GM21390 (cell line): Measurements from ENCODE around the gene TLNRD1.

Source experiments
- ATAC-seq: cut with Tn5 transposase; IDR thresholded peaks from one replicate; pipeline ENCODE4 v1.9.1; 2021; ENCODE audit not compliant: unreplicated experiment

The TLNRD1 gene

DNA sequence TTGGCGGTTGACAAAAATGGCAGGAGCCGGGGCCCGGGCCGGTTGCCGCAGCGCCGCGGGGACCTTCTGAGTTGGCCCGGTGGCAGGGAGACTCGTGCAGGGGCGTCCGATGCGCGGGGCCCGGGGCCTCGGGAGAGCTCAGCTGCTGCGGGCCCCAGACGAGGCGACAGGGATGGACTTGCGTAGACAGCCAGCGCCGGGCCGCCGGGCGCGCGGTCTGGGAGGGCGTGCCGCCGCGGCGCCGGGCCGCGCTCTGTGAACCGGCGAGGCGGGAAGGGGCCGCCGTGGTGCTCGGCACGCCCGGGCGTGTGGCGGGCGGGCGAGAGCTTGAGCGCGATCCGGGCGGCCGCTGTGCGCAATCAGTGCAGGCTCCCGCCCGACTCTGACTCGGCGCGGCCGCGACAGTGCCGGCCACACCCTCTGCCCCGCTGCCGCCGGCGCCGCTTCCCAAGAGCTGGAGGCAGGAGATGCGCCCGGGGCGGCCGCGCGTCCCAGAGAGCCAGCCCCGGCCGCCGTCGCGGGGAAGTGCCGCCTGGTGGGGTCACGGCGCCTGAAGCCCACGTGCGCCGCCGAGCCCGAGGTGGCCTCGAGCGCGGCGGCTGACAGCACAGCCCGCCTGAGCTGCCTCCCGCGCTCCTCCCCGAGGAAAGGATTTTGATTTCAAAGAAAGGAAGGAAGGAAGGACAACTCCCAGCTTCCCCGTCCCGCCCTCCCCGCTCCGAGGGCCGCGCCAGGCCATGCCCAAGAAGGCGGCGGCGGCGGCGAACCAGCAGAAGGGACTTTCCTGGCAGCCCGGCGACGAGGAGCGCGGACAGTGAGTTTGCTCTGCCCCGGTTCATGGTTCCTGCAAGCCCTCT lies 657 bp downstream of the TLNRD1 start:
- peak; percentile 36 for ATAC-seq

GRCh38 chr15:81002009-81002330 lies 1.2 kb downstream of the TLNRD1 start:
- no peak for ATAC-seq

- ATAC-seq: no peak
Observed at GRCh38 chr15:81002331-81003096, 1.8 kb downstream of the TLNRD1 start.

DNA sequence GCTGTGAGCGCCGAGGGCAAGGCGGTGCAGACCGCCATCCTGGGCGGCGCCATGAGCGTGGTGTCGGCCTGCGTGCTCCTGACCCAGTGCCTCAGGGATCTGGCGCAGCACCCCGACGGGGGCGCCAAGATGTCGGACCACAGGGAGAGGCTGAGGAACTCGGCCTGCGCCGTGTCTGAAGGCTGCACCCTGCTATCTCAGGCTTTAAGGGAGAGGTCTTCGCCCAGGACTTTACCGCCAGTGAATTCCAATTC lies 2.3 kb downstream of the TLNRD1 start:
- no peak for ATAC-seq

- no peak for ATAC-seq
Observed at GRCh38 chr15:81006124-81006523, 5.4 kb downstream of the TLNRD1 start.

- ATAC-seq: no peak
Observed at GRCh38 chr15:81007428-81008064, 6.8 kb downstream of the TLNRD1 start.

DNA sequence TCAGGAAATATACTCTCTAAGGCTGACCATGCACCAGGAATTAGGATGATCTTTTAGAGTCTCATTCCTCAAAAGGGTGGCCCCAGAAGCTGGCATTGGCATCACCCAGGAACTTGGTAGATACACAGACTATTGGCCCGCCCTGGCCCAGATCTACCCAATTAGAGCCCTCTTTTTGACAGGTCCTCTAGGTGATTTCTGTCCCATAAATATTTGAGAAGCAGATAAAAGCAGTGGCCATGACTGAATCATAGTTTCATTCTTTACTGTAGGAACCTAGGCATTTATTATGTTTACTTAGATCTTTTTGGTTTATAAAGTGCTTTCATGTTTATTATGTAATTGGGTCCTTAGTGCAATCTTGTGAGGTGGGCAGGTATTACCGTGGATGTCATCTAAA lies 7.6 kb downstream of the TLNRD1 start:
- ATAC-seq: no peak

GRCh38 chr15:81010086-81010485 lies 9.4 kb downstream of the TLNRD1 start:
- ATAC-seq: no peak

DNA sequence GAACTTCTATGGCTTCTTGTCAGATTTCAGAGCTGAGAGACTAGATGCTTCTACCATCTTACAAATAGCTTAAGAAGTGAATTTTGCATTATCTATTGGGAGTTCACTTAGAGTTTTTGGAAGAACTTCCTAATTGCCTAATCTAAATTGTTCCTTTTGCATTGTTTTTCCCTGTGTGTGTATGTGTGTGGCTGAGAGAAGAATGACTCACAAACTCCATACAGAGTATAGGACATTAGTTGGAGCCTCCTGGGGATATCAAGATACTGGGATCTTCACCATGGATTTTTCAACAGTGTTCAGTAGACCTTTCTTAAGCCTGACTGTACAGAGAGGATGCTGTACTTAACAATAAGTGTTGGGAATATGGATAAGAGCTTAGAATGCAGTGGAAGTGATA lies 10.9 kb downstream of the TLNRD1 start:
- ATAC-seq: no peak

GRCh38 chr15:81012588-81012987 lies 11.9 kb downstream of the TLNRD1 start:
- ATAC-seq: no peak

DNA sequence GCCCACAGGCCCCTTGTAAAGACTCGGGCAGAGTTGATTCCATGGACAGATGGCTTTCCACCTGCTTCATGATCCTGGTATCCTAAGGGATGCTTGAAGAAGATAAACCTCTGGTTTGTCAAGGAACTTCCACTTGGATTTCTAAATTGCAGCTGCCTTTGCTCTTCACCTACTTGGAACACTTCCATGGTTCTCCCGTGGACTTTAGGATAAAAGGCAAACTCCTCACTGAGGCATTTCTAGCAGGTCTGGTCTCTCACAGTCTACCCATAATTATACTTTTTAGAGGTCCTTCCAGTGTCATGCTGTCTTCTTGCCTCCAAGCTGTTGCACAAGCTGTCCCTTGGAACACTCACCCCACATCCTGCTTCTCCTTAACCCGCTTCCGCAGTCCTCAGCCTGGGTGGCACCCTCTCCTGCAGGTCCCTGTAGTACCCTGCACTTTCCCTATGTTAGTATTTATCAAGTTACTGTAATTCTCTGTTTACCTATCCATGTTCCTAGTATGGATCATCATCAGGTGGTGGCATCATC lies 12.7 kb downstream of the TLNRD1 start:
- no peak for ATAC-seq

GRCh38 chr15:81014446-81015093 lies 13.8 kb downstream of the TLNRD1 start:
- ATAC-seq: no peak

GRCh38 chr15:81015621-81016488 lies 15.1 kb downstream of the TLNRD1 start:
- ATAC-seq: no peak

- no peak for ATAC-seq
Observed at GRCh38 chr15:81016489-81017068, 15.9 kb downstream of the TLNRD1 start.

DNA sequence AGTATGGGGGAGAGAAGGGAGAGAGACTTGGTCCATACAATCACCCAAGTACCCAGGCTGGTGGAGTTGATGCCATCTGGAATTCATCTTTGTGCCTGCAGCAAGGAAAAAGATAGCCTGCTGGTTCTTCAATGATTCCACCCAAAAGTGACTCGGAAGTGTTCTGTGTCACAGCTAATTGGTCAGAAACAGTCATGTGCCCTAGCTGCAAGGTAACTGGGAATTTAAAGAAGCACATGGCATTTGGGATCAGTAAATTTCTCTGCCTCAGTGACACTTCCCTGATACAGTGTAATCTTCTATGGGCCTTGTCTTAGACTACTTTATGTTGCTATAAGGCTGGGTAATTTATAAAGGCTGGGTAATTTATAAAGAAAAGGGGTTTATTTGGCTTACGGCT lies 17.5 kb downstream of the TLNRD1 start:
- ATAC-seq: no peak

DNA sequence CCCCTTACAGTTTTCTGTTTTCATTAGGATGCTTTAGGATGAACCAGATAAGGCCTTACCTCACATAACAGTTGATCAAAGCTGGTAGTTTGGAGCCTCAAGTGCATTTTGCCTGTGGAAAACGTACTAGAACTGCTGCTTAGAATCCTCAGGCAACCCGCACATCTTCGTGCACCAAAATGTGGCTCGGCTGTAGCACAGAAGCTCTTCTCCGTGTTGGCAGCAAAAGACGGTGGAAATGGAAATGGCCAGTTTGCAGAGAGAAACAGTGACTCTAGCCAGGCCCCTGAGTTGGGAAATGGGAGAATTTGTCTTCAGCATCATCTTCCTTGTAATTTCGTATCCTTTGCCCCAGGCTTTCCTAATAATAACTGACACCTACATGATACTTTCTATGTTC lies 20.6 kb downstream of the TLNRD1 start:
- no peak for ATAC-seq

DNA sequence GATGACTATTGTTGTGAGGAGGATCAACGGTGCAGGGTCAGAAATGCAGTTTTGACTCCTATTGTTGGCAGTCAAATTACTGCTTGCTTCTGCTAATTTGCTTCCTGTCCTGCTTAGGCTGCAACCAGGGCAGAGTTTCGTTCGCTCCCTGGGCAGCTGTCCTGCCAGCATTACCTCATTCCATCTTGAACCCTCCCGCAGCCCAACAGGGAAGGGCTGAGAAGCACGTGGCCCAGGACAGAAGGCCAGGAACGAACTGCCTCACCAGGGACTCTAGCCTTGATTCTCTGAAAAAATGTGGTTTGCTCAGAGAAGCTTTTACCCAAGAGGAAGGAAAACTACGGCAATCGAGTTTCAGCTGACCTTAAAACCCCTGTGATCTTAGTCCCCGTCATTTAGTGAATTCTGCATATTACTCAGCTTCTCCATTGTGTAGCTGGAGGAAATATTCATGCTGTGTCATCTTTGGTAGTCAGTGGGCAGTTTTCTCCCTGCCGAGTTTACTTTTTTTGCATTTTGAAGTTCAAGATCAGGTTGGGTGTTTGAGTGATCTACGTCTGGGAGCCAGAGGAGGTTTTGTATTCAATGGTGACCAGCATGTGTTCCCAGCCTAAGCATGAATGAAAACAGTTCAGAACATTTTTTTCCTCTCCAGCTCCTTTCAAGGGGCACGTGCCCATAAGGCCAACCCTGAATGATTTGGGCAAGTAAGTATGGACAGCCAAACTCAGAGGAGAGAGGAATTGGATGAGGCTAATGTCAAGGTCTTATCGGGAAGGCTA lies 23.0 kb downstream of the TLNRD1 start:
- peak; percentile 89 for ATAC-seq

DNA sequence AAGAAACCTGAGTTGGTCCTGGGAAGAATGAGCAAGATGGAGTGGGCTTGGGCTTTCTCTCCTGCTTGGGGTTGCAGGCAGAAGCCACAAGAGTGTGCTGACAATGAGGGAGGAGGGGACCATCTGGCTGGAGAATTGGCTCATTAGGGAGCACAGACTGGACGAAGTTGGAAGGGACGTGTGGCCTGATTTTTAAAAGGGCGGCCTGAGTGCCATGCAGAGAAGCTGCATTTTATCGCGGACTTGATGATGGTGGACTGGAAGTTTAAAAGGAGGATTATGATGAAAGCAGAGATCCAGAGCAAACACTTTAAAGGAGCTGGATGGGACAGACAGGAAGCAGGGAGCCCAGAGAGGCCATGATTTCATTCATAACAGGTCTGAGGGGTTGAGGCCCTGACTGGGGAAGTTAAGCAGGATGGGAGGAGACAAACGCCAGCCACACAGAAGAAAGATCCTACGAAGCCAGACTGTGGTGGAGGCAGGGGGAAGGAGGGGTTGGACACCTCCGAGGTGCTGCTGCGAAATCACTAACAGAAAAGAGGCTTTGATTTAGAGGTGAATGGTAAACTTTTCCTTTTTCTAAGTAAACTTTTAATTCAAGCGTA lies 23.6 kb downstream of the TLNRD1 start:
- ATAC-seq: no peak

DNA sequence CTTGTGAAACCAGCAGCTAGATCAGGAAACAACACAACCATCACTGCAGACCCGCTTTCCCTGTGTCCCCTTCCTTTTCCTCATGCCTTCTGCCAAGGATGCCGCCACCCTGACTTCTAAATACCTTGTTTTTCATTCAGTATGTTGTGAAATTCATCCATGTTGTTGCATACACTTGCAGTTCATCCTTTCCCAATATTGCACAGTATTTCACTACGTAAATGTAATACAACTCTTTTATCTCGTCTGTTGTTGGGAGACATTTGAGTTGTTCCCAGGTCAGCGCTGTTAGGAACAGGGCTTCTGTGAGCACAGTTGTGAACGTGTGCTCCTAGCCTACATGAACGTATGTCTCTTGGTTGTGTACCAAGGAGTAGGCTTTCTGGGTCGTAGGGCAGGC lies 24.2 kb downstream of the TLNRD1 start:
- no peak for ATAC-seq
